K562 (cell line): ENCODE measurements around the gene TUBD1. TPM values are rescaled to one million over a fixed set of nuclear protein-coding genes. Genes with fewer than 3 reads are reported as not detected.
A peak's percentile ranks its signal among the peaks of the same experiment; 100 is the strongest.

ENCODE experiments used
- ATAC-seq: fragments of 200-7000 bp; cut with Tn5 transposase; 3 replicates; pipeline ENCODE4 v1.9.1; 2020; ENCODE audit warnings: moderate library complexity
- BruUV-seq: library from RNA; stranded (reverse); fragments of 400-500 nt; replicated peaks from 2 replicates; lab custom pipeline; 2021; lab: Mats Ljungman, UMichigan
- CTCF ChIA-PET: fragments of 300-600 bp; formaldehyde crosslinking; extraction: SDS; loops from one replicate; lab custom pipeline; 2021; ENCODE audit warnings: low intra/inter-chr PET ratio; lab: Yijun Ruan, JAX
- POLR2A ChIA-PET: fragments of 300-600, 350-650 bp; sonication (Branson Sonifier 250); formaldehyde crosslinking; extraction: SDS; loops from one replicate; lab custom pipeline; 2021; ENCODE audit warnings: antibody characterized with exemption, inconsistent platforms; lab: Yijun Ruan, JAX
- DNase-seq, 4 experiments: peaks; one replicate each; pipeline versions ENCODE4 v3.0.0 to v3.0.0-alpha.2; 2011 to 2018; ENCODE audit warnings: low spot score in 3 of 4, mixed read lengths in 3 of 4; ENCODE audit errors: extremely low read depth in 1 of 4
- FAIRE-seq: peaks from 2 replicates; lab custom pipeline; 2011; peaks lifted over from hg19 to GRCh38; lab: Jason Lieb, UNC
- H2AFZ ChIP-seq: 2 replicates; pipeline ENCODE4 v1.6.0; 2011; ENCODE audit warnings: low read depth, low read length, control low read depth, inconsistent platforms
- H3K27ac ChIP-seq: fragments of 200-600 bp; 3 replicates; pipeline ENCODE4 v1.8.0; 2011; ENCODE audit warnings: low read depth, mild to moderate bottlenecking, control low read depth, inconsistent platforms, low read length, moderate library complexity, mixed read lengths; ENCODE audit errors: extremely low read depth
- H3K27me3 ChIP-seq, 2 experiments: fragments of 300-600 bp in 1 of 2; 2 replicates in 1 of 2; 3 replicates in 1 of 2; pipeline versions ENCODE4 v1.6.0 to v1.8.0; 2011; ENCODE audit warnings: inconsistent platforms in 2 of 2, low read length in 2 of 2, mild to moderate bottlenecking in 1 of 2, mixed read lengths in 1 of 2, moderate library complexity in 1 of 2; ENCODE audit not compliant: control insufficient read depth in 2 of 2, insufficient read depth in 2 of 2
- H3K36me3 ChIP-seq: fragments of 300-600 bp; 3 replicates; pipeline ENCODE4 v1.8.0; 2011; ENCODE audit warnings: mild to moderate bottlenecking, low read length, inconsistent platforms; ENCODE audit not compliant: control insufficient read depth, insufficient read depth
- H3K4me1 ChIP-seq, 2 experiments: fragments of 200-600 bp in 1 of 2; replicated peaks in 1 of 2; 2 replicates in 1 of 2; 3 replicates in 1 of 2; pipeline versions ENCODE4 v1.5.1 to v1.8.0; 2011; ENCODE audit warnings: inconsistent platforms in 2 of 2, low read length in 2 of 2, mild to moderate bottlenecking in 1 of 2, mixed read lengths in 1 of 2, moderate library complexity in 1 of 2; ENCODE audit not compliant: control insufficient read depth in 2 of 2, insufficient read depth in 2 of 2
- H3K4me2 ChIP-seq: 2 replicates; pipeline ENCODE4 v1.6.1; 2011; ENCODE audit warnings: low read length, control low read depth, inconsistent platforms, mixed read lengths; ENCODE audit not compliant: insufficient read depth
- H3K4me3 ChIP-seq: fragments of 200-600 bp; sonication (generic), shearing (Covaris generic); 2 replicates; pipeline ENCODE4 v1.5.1; 2016; ENCODE audit warnings: control low read depth, inconsistent platforms
- H3K79me2 ChIP-seq: fragments of 200-600 bp; 3 replicates; pipeline ENCODE4 v1.8.0; 2011; ENCODE audit warnings: low read length, inconsistent platforms; ENCODE audit not compliant: control insufficient read depth, insufficient read depth
- H3K9ac ChIP-seq, 2 experiments: 2 replicates each; pipeline versions ENCODE4 v1.6.0 to v1.6.1; 2011; ENCODE audit warnings: low read depth in 2 of 2, low read length in 2 of 2, control low read depth in 1 of 2, inconsistent platforms in 1 of 2, mild to moderate bottlenecking in 1 of 2, mixed read lengths in 1 of 2; ENCODE audit not compliant: insufficient read depth in 1 of 2
- H3K9me1 ChIP-seq: one replicate; pipeline ENCODE4 v1.6.0; 2011; ENCODE audit warnings: inconsistent platforms, mild to moderate bottlenecking, low read length, moderate library complexity; ENCODE audit not compliant: control insufficient read depth, insufficient read depth
- H3K9me3 ChIP-seq: replicated peaks from 2 replicates; pipeline ENCODE4 v1.5.1; 2011; ENCODE audit warnings: low read depth, low read length, inconsistent platforms; ENCODE audit not compliant: control insufficient read depth, insufficient read depth
- H4K20me1 ChIP-seq: replicated peaks from 2 replicates; pipeline ENCODE4 v1.6.1; 2011; ENCODE audit warnings: low read length, inconsistent platforms, mixed read lengths; ENCODE audit not compliant: control insufficient read depth, insufficient read depth
- BRF2 ChIP-seq: IDR thresholded peaks from 3 replicates; pipeline ENCODE4 v1.6.1; 2011; ENCODE audit warnings: borderline replicate concordance, mild to moderate bottlenecking; ENCODE audit not compliant: insufficient read length, insufficient read depth
- CBX5 ChIP-seq: IDR thresholded peaks from 2 replicates; pipeline ENCODE4 v1.6.1; 2014; ENCODE audit warnings: low read depth, borderline replicate concordance
- CCAR2 ChIP-seq: fragments of 200-400 bp; formaldehyde crosslinking; IDR thresholded peaks from 2 replicates; pipeline ENCODE4 v1.6.1; 2017; ENCODE audit warnings: mild to moderate bottlenecking, low read depth, low read length
- DEAF1 ChIP-seq: fragments of 450-650 bp; formaldehyde crosslinking; IDR thresholded peaks from 2 replicates; pipeline ENCODE4 v1.4.0; 2020; ENCODE audit warnings: mild to moderate bottlenecking, moderate library complexity
- ELF2 ChIP-seq: fragments of 250-450 bp; sonication (Bioruptor Pico); IDR thresholded peaks from 2 replicates; pipeline ENCODE4 v1.5.0; 2021; ENCODE audit warnings: mild to moderate bottlenecking
- EWSR1 ChIP-seq: fragments of 450-650 bp; IDR thresholded peaks from 2 replicates; pipeline ENCODE4 v1.6.1; 2018; ENCODE audit warnings: borderline replicate concordance, mild to moderate bottlenecking, low read depth, moderate library complexity; ENCODE audit not compliant: partially characterized antibody
- HDAC2 ChIP-seq: fragments of 450-650 bp; IDR thresholded peaks from 2 replicates; pipeline ENCODE4 v1.6.1; 2016; ENCODE audit warnings: mild to moderate bottlenecking
- IRF9 ChIP-seq: fragments of 450-650 bp; IDR thresholded peaks from 2 replicates; pipeline ENCODE4 v1.6.1; 2016; ENCODE audit warnings: missing biosample characterization, missing genetic modification characterization
- JUND ChIP-seq, 2 experiments: IDR thresholded peaks; 2 replicates in 1 of 2; 3 replicates in 1 of 2; pipeline ENCODE4 v1.6.1; 2011; ENCODE audit warnings: borderline replicate concordance in 2 of 2, low read depth in 2 of 2, low read length in 2 of 2, improper control_type of control experiment in 1 of 2, missing biosample characterization in 1 of 2, missing genetic modification characterization in 1 of 2, missing genetic modification reagents in 1 of 2
- LARP7 ChIP-seq: fragments of 450-650 bp; IDR thresholded peaks from 2 replicates; pipeline ENCODE4 v1.6.1; 2016
- MYC ChIP-seq, 2 experiments: fragments of 250-450 bp in 1 of 2; sonication (Bioruptor Pico) in 1 of 2; IDR thresholded peaks; 2 replicates each; pipeline versions ENCODE4 v1.5.1 to v1.6.1; 2012 to 2021; ENCODE audit warnings: low read depth in 2 of 2, borderline replicate concordance in 1 of 2, improper control_type of control experiment in 1 of 2, low read length in 1 of 2, mild to moderate bottlenecking in 1 of 2, moderate library complexity in 1 of 2
- NR4A1 ChIP-seq, 2 experiments: fragments of 250-450 bp in 1 of 2; fragments of 450-650 bp in 1 of 2; sonication (Bioruptor Pico) in 1 of 2; IDR thresholded peaks; 2 replicates each; pipeline versions ENCODE4 v1.4.0 to v1.6.1; 2016 to 2020; ENCODE audit warnings: mild to moderate bottlenecking in 2 of 2, missing compliant biosample characterization in 1 of 2, missing genetic modification characterization in 1 of 2, moderate library complexity in 1 of 2
- RBM17 ChIP-seq: fragments of 200-400 bp; formaldehyde crosslinking; IDR thresholded peaks from 2 replicates; pipeline ENCODE4 v1.6.1; 2017; ENCODE audit warnings: low read depth, mild to moderate bottlenecking, low read length, borderline replicate concordance
- SNRNP70 ChIP-seq: fragments of 200-400 bp; formaldehyde crosslinking; optimal IDR thresholded peaks from 2 replicates; pipeline ENCODE3; 2017; ENCODE audit warnings: low read depth, low read length
- STAT5A ChIP-seq: IDR thresholded peaks from 2 replicates; pipeline ENCODE4 v1.6.1; 2012; ENCODE audit warnings: low read length, inconsistent platforms, borderline replicate concordance
- ZNF217 ChIP-seq: sonication (generic); formaldehyde crosslinking; IDR thresholded peaks from 2 replicates; pipeline ENCODE4 v1.8.0; 2022; ENCODE audit warnings: mild to moderate bottlenecking, missing genetic modification reagents
- WGBS: fragments of 100-300 bp; shearing (Covaris generic); methylation state at CpG from one replicate; pipeline ENCODE4 v1.1.6; 2016; ENCODE audit warnings: low coverage, mixed read lengths; ENCODE audit not compliant: insufficient coverage; ENCODE audit errors: missing lambda C conversion rate; 5-methylcytosine and 5-hydroxymethylcytosine counted together
- in situ Hi-C: fragments of 300-500 bp; cut with MboI; formaldehyde crosslinking; loops from 4 replicates; pipeline ENCODE4 v1.15.0; 2018; ENCODE audit warnings: inconsistent platforms, mixed read lengths
- intact Hi-C: fragments of 100-400 bp; cut with micrococcal nuclease; formaldehyde crosslinking; loops from 2 replicates; pipeline ENCODE4 v1.14.2; 2022
- polyA plus RNA-seq, 8 experiments: library from polyadenylated mRNA; depleted of rRNA in 4 of 8; stranded (reverse) in 5 of 8; unstranded in 3 of 8; fragments of >200 nt; fragmentation: Nextera tagmentation in 2 of 8; fragmentation: Illumina TruSeq in 1 of 8; extraction: Ambion mirVana in 2 of 8; extraction: Trizol in 1 of 8; gene quantifications; 2 replicates each; pipeline versions ENCODE4 v1.2.1 to v1.2.3, GENCODE V29; 2011 to 2014; ENCODE audit warnings: inconsistent platforms in 1 of 8, missing spikeins in 1 of 8
- total RNA-seq, 7 experiments: library from RNA; depleted of rRNA in 6 of 7; stranded (reverse); fragments of >200 nt in 6 of 7; fragmentation: Illumina TruSeq in 2 of 7; extraction: Trizol in 2 of 7; gene quantifications; 2 replicates each; pipeline versions ENCODE4 v1.2.1 to v1.2.3, GENCODE V29; 2011 to 2021; ENCODE audit warnings: low replicate concordance in 1 of 7

Gene TUBD1
- total and polyA plus RNA-seq, 9 of the 15 experiments (the other 6 are each of a cell fraction or from before 2014, with no cell fraction given): 10.8 to 35.3 (median 17.9) TPM

- peak in 3 of 4 experiments; percentile 25 to 61 (median 33) for DNase-seq
- TF ChIP-seq BRF2 (no peak), CCAR2 (no peak), EWSR1 (no peak), CBX5 (no peak), RBM17 (no peak), ZNF217 (CRISPR knock-in tag) (no peak), JUND (IDR thresholded peaks at IDR 0.05; ENCODE audit: borderline replicate concordance, low read depth, low read length) (peak; percentile 69), JUND (tag; IDR thresholded peaks at IDR 0.05; ENCODE audit: borderline replicate concordance, low read depth, low read length) (peak; percentile 72; the same call in 1 of the 3 replicates), ELF2 (CRISPR knock-in tag) (peak; percentile 45; the same call in 1 of the 2 replicates), IRF9 (tag) (no peak), DEAF1 (CRISPR knock-in tag) (peak; percentile 75), SNRNP70 (no peak), STAT5A (peak; percentile 44), NR4A1 (CRISPR knock-in tag; IDR thresholded peaks at IDR 0.05) (no peak), NR4A1 (tag; IDR thresholded peaks at IDR 0.05) (no peak), MYC (IDR thresholded peaks at IDR 0.05; ENCODE audit: low read depth, low read length) (peak; percentile 17; the same call in 1 of the 2 replicates), MYC (CRISPR knock-in tag; IDR thresholded peaks at IDR 0.05; ENCODE audit: borderline replicate concordance, low read depth) (no peak; the same call in 1 of the 2 replicates), HDAC2 (no peak), LARP7 (peak; percentile 14; the same call in 1 of the 2 replicates)
Observed at GRCh38 chr17:59842901-59843652, 49.7 kb downstream of the TUBD1 start.

More at GRCh38 chr17:59842901-59843652, 49.7 kb downstream of the TUBD1 start:
- CTCF ChIA-PET: interaction anchor here (0.6 kb wide), 1 partner anchor 41 kb away, joined by 4 read pairs; no protein-coding TSS in a partner anchor
- POLR2A ChIA-PET: interaction anchor here (0.7 to 8.2 kb wide), 4 partner anchors 10 to 97 kb away, joined by 3 to 87 read pairs (median 4); no protein-coding TSS in a partner anchor
- FAIRE-seq: no peak
- Histone ChIP-seq H3K9me1 (no peaks in the 10 kb centered on the region), H3K36me3 (peaks cover 41% of the 10 kb centered on the region), H3K9ac (peak overlapping the region in 1 of 2 experiments; percentile 27; a peak in 2 of 4 replicates), H3K27me3 (no peaks in the 10 kb centered on the region), H2AFZ (no peak overlapping the region), H3K27ac (peak overlapping the region; percentile 99), H4K20me1 (peaks cover 10% of the 10 kb centered on the region; the same call in 1 of the 2 replicates), H3K4me1 (peaks cover 12 to 42% of the 10 kb centered on the region in 2 experiments), H3K9me3 (no peaks in the 10 kb centered on the region), H3K79me2 (peaks cover 53% of the 10 kb centered on the region), H3K4me3 (no peak overlapping the region), H3K4me2 (peak overlapping the region; percentile 40)
- intact Hi-C loops (loop anchor here (1.0 kb wide), 1 partner anchor 90 kb away; no protein-coding TSS in a partner anchor), in situ Hi-C loops (no loop called here)
- peak; percentile 61 for ATAC-seq
- WGBS: 23% methylated on average over 13 of the region's 13 CpGs
- BruUV-seq: no TSS peak
